GM13976 (cell line): ENCODE measurements around the gene POU6F2.

Source experiments
- DNase-seq: peaks from one replicate; pipeline ENCODE4 v3.0.0; 2012; ENCODE audit warnings: low spot score
- CTCF ChIP-seq: IDR thresholded peaks from 2 replicates; pipeline ENCODE4 v1.5.1; 2012; ENCODE audit warnings: borderline replicate concordance, mild to moderate bottlenecking; ENCODE audit not compliant: insufficient read depth; ENCODE audit errors: extremely low read depth, missing control alignments, control extremely low read depth
- in situ Hi-C: fragments of 300-500 bp; cut with MboI; formaldehyde crosslinking; loops from one replicate; pipeline ENCODE4 v1.12.0; 2022; ENCODE audit warnings: low sequenced_read_pairs, mixed read lengths, inconsistent platforms; ENCODE audit not compliant: unreplicated experiment

Gene POU6F2

GRCh38 chr7:39458061-39458745 lies 480.5 kb downstream of the POU6F2 start:
- DNase-seq = no peak
- in situ Hi-C loops = loop anchor here (25.0 kb wide), 2 partner anchors 521 to 671 kb away; no protein-coding TSS in a partner anchor

GRCh38 chr7:39459636-39460035 lies 481.9 kb downstream of the POU6F2 start:
- no peak for DNase-seq
- TF ChIP-seq CTCF = no peak
- in situ Hi-C loops = loop anchor here (25.0 kb wide), 2 partner anchors 522 to 672 kb away; no protein-coding TSS in a partner anchor

More at GRCh38 chr7:39458061-39458745, 480.5 kb downstream of the POU6F2 start:
- TF ChIP-seq CTCF = no peak

DNA sequence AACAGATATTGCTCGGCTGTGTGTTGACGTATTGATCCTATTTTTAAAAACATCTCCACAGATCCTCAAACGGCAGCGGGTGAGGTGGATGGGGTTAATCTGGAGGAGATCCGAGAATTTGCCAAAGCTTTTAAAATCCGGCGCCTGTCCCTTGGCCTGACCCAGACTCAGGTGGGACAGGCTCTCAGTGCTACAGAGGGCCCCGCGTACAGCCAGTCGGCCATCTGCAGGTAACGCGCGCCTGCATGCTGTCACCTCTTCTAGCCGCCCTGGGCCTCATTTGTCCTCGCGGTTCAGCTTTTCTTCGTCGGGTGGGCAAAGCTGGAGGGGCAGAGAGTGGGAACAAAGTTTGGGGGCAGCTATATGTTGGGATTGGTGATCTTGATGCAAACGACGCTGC lies 482.8 kb downstream of the POU6F2 start:
- DNase-seq = no peak
- in situ Hi-C loops = loop anchor here (25.0 kb wide), 2 partner anchors 523 to 673 kb away; no protein-coding TSS in a partner anchor
- TF ChIP-seq CTCF = no peak

- DNase-seq = no peak
- TF ChIP-seq CTCF = no peak
- in situ Hi-C loops = loop anchor here (25.0 kb wide), 2 partner anchors 524 to 674 kb away; no protein-coding TSS in a partner anchor
These were observed 483.6 kb downstream of the POU6F2 start for GRCh38 chr7:39461263-39461820.

DNA sequence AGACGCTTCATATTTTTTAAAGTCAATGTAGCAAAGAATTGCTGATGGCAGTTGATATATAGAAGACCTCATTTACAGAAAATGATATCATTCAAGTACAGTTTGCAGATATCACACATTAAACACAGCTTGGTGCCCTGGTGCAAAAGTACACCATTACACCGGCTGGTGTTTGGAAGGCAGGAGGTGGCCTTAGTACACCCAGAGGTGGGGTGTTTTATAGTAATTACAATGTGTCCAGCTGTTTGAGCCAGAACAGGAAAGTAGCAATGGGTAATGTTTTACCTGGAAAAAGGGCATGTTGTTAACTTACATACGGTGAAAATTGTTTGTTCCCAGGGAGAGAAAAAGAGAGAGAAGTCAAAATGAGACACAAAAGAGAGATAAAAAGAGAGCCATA lies 485.5 kb downstream of the POU6F2 start:
- no peak for TF ChIP-seq CTCF
- in situ Hi-C loops = loop anchor here (25.0 kb wide), 2 partner anchors 526 to 676 kb away; no protein-coding TSS in a partner anchor
- DNase-seq = no peak

GRCh38 chr7:39464350-39465054 lies 486.8 kb downstream of the POU6F2 start:
- no peak for TF ChIP-seq CTCF
- in situ Hi-C loops = loop anchor here (25.0 kb wide), 2 partner anchors 527 to 677 kb away; no protein-coding TSS in a partner anchor

More at GRCh38 chr7:39464350-39465054, 486.8 kb downstream of the POU6F2 start:
- no peak for DNase-seq
